Stomach (tissue), 4 donors: ENCODE results near the gene SFMBT2.

Experiments
- CTCF ChIP-seq, 7 experiments: fragments of 450-650 bp in 4 of 7; fragments of 200-600 bp in 3 of 7; sonication (generic) in 3 of 7; IDR thresholded peaks; one replicate each; pipeline ENCODE4 v1.5.1; 2016 to 2019; ENCODE audit warnings: antibody characterized with exemption in 7 of 7, control low read depth in 2 of 7, mild to moderate bottlenecking in 1 of 7
- POLR2A ChIP-seq, 4 donors: fragments of 450-650 bp; IDR thresholded peaks; one replicate each; pipeline ENCODE4 v1.6.1; 2016; ENCODE audit warnings: antibody characterized with exemption in 4 of 4, control low read depth in 2 of 4, mild to moderate bottlenecking in 1 of 4, moderate library complexity in 1 of 4

- TF ChIP-seq CTCF (IDR thresholded peaks at IDR 0.05) (no peak), POLR2A (IDR thresholded peaks at IDR 0.05) (no peak)
These were observed 125.1 kb downstream of the SFMBT2 start for GRCh38 chr10:7285522-7286322.
